ENCODE results near the gene CFAP47. TPM values are rescaled to one million over a fixed set of nuclear protein-coding genes. Genes with fewer than 3 reads are reported as not detected.
A peak's percentile ranks its signal among the peaks of the same experiment; 100 is the strongest.
"Not testable (repeated sequence)": the region's sequence is repeated elsewhere in the genome, so short reads cannot be mapped to it uniquely, and the experiment has no call there.

CFAP47 gene
- total RNA-seq, 1 experiment from 2014 or later, result not detected

GRCh38 chrX:36214924-36215323, 295.4 kb downstream of the CFAP47 start (continued):
- TF ChIP-seq ZNF425 (CRISPR knock-in tag; conservative IDR thresholded peaks at IDR 0.05) (no peak), SP1 (CRISPR knock-in tag; conservative IDR thresholded peaks at IDR 0.05) (no peak), SMAD4 (CRISPR knock-in tag; IDR thresholded peaks at IDR 0.05) (no peak), CTCF (IDR thresholded peaks at IDR 0.05) (no peak)

GRCh38 chrX:36218801-36219200, 299.3 kb downstream of the CFAP47 start:
- no peaks in the 10 kb centered on the region for H3K9me3 Mint-ChIP-seq
- no peak for DNase-seq (ENCODE audit: low spot score)

GRCh38 chrX:36234840-36235528, 315.4 kb downstream of the CFAP47 start:
- H3K36me3 Mint-ChIP-seq; H3K27ac Mint-ChIP-seq; H3K27me3 Mint-ChIP-seq (ENCODE audit: low read depth); H3K4me3 Mint-ChIP-seq; CTCF ChIA-PET; POLR2A ChIA-PET; DNase-seq (ENCODE audit: low spot score); ATAC-seq; H3K9me3 Mint-ChIP-seq; H3K4me1 Mint-ChIP-seq: not testable (repeated sequence)

More at GRCh38 chrX:36218801-36219200, 299.3 kb downstream of the CFAP47 start:
- H3K4me3 Mint-ChIP-seq, result no peak overlapping the region; the same call in 1 of the 2 replicates
- H3K36me3 Mint-ChIP-seq, result no peaks in the 10 kb centered on the region
- ChIA-PET CTCF (no interaction called here), POLR2A (no interaction called here)
- H3K27me3 Mint-ChIP-seq (ENCODE audit: low read depth), result peaks cover 17% of the 10 kb centered on the region
- peaks cover 50% of the 10 kb centered on the region for H3K4me1 Mint-ChIP-seq
- peak; percentile 50 for ATAC-seq
- peak overlapping the region; percentile 46 for H3K27ac Mint-ChIP-seq
- no peak for TF ChIP-seq USF1 (CRISPR knock-in tag; IDR thresholded peaks at IDR 0.05)

- H3K36me3 Mint-ChIP-seq, result no peaks in the 10 kb centered on the region
- H3K27ac Mint-ChIP-seq, result no peak overlapping the region
- no peak for DNase-seq (ENCODE audit: low spot score)
Observed at GRCh38 chrX:36241397-36241796, 321.9 kb downstream of the CFAP47 start.

More at GRCh38 chrX:36241397-36241796, 321.9 kb downstream of the CFAP47 start:
- POLR2A ChIA-PET, result no interaction called here
- H3K9me3 Mint-ChIP-seq, result no peaks in the 10 kb centered on the region
- CTCF ChIA-PET, result no interaction called here
- H3K4me3 Mint-ChIP-seq, result no peak overlapping the region
- no peak for TF ChIP-seq FOXP4 (CRISPR knock-in tag; IDR thresholded peaks at IDR 0.05)
- TF ChIP-seq FOXK1 (CRISPR knock-in tag; IDR thresholded peaks at IDR 0.05), result no peak
- no peak for TF ChIP-seq E2F5 (CRISPR knock-in tag; IDR thresholded peaks at IDR 0.05)
- no peak for TF ChIP-seq IRF1 (CRISPR knock-in tag; IDR thresholded peaks at IDR 0.05)
- TF ChIP-seq CTCF (IDR thresholded peaks at IDR 0.05), result no peak
- no peak for TF ChIP-seq ZNF423 (CRISPR knock-in tag; IDR thresholded peaks at IDR 0.05)
- TF ChIP-seq EMX1 (CRISPR knock-in tag; IDR thresholded peaks at IDR 0.05), result no peak
- no peak for TF ChIP-seq HMGA2 (CRISPR knock-in tag; IDR thresholded peaks at IDR 0.05)
- TF ChIP-seq KAT7 (CRISPR knock-in tag; IDR thresholded peaks at IDR 0.05; ENCODE audit: borderline replicate concordance), result no peak
- TF ChIP-seq TCF7 (CRISPR knock-in tag; IDR thresholded peaks at IDR 0.05; ENCODE audit: low read depth), result no peak
- TF ChIP-seq JUN (CRISPR knock-in tag; IDR thresholded peaks at IDR 0.05), result no peak
- TF ChIP-seq CREM (CRISPR knock-in tag; IDR thresholded peaks at IDR 0.05), result no peak
- no peak for TF ChIP-seq ATF3 (CRISPR knock-in tag; conservative IDR thresholded peaks at IDR 0.05)
- no peak for TF ChIP-seq NR1H2 (CRISPR knock-in tag; IDR thresholded peaks at IDR 0.05)
- H3K4me1 Mint-ChIP-seq, result no peaks in the 10 kb centered on the region
- no peaks in the 10 kb centered on the region for H3K27me3 Mint-ChIP-seq (ENCODE audit: low read depth)
- ATAC-seq, result peak; percentile 67
